ENCODE data around the gene SCLY. TPM values are rescaled to one million over a fixed set of nuclear protein-coding genes. Genes with fewer than 3 reads are reported as not detected.
A peak's percentile ranks its signal among the peaks of the same experiment; 100 is the strongest.

The SCLY gene
- polyA plus RNA-seq, 2 of the 4 experiments (the other 2 are of a cell fraction), result 19.0 to 28.3 TPM

- Histone ChIP-seq H3K4me1 (peaks cover 52% of the 10 kb centered on the region), H3K4me3 (no peak overlapping the region), H3K4me2 (peak overlapping the region; percentile 41), H3K9me3 (no peaks in the 10 kb centered on the region), H3K27ac (peak overlapping the region; percentile 60 to 81; a peak in 5 of 6 replicates)
- POLR2A ChIA-PET, result no interaction called here
- CTCF ChIA-PET, result interaction anchor here (0.8 to 3.4 kb wide), 2 partner anchors 11 to 20 kb away, joined by 3 to 13 read pairs; no protein-coding TSS in a partner anchor
- DNase-seq (ENCODE audit: low read depth in 1 of 2, low spot score in 1 of 2), result no peak
- 93% methylated on average over 48 of the region's 60 CpGs for WGBS (ENCODE audit: missing lambda C conversion rate)
- TF ChIP-seq GATA3 (IDR thresholded peaks at IDR 0.05; ENCODE audit: borderline replicate concordance) (no peak), PHF8 (IDR thresholded peaks at IDR 0.05; ENCODE audit: borderline replicate concordance, low read depth) (no peak), RFX5 (IDR thresholded peaks at IDR 0.05) (no peak), MAFK (IDR thresholded peaks at IDR 0.05; ENCODE audit: partially characterized antibody) (no peak), PBX3 (IDR thresholded peaks at IDR 0.05) (no peak), BCL3 (IDR thresholded peaks at IDR 0.05) (no peak), FOSB (CRISPR knock-in tag; IDR thresholded peaks at IDR 0.05) (no peak), ELK1 (IDR thresholded peaks at IDR 0.05; ENCODE audit: low read depth, low read length) (no peak), NPAS2 (CRISPR knock-in tag; IDR thresholded peaks at IDR 0.05; ENCODE audit: borderline replicate concordance) (no peak), CTCF (IDR thresholded peaks at IDR 0.05) (no peak), TP53 (CRISPR knock-in tag; IDR thresholded peaks at IDR 0.05) (no peak), CBX8 (IDR thresholded peaks at IDR 0.05) (no peak), EP300 (IDR thresholded peaks at IDR 0.05) (no peak), HOXB5 (CRISPR knock-in tag; IDR thresholded peaks at IDR 0.05) (no peak), ZFP36 (IDR thresholded peaks at IDR 0.05; ENCODE audit: borderline replicate concordance, partially characterized antibody) (no peak), FOSL2 (IDR thresholded peaks at IDR 0.05) (no peak), FOSL2 (CRISPR knock-in tag; IDR thresholded peaks at IDR 0.05) (no peak)
- no peak for FAIRE-seq
- ATAC-seq, result no peak
Observed at GRCh38 chr2:238140721-238141540, 80.1 kb downstream of the SCLY start.

GRCh38 chr2:238141541-238142318, 80.9 kb downstream of the SCLY start:
- WGBS (ENCODE audit: missing lambda C conversion rate), result 35% methylated on average over 8 of the region's 10 CpGs
- FAIRE-seq (no peak), ATAC-seq (peak; percentile 37 to 53; a peak in 5 of 6 replicates), DNase-seq (ENCODE audit: low read depth in 1 of 2, low spot score in 1 of 2) (peak; percentile 35 to 78)
- TF ChIP-seq MAX (IDR thresholded peaks at IDR 0.05) (peak; percentile 14; the same call in 1 of the 2 replicates), ZFP36 (IDR thresholded peaks at IDR 0.05; ENCODE audit: borderline replicate concordance, partially characterized antibody) (peak; percentile 100), E2F6 (IDR thresholded peaks at IDR 0.05; ENCODE audit: borderline replicate concordance, low read depth) (no peak), EP300 (IDR thresholded peaks at IDR 0.05) (no peak), CHD2 (IDR thresholded peaks at IDR 0.05; ENCODE audit: low read length, partially characterized antibody) (no peak), HEYL (CRISPR knock-in tag; IDR thresholded peaks at IDR 0.05) (no peak), FOSL2 (IDR thresholded peaks at IDR 0.05) (no peak), FOSL2 (CRISPR knock-in tag; IDR thresholded peaks at IDR 0.05) (no peak), SREBF2 (IDR thresholded peaks at IDR 0.05) (no peak), NPAS2 (CRISPR knock-in tag; IDR thresholded peaks at IDR 0.05; ENCODE audit: borderline replicate concordance) (no peak), MAFK (IDR thresholded peaks at IDR 0.05; ENCODE audit: partially characterized antibody) (no peak), CEBPB (IDR thresholded peaks at IDR 0.05) (no peak), JUNB (IDR thresholded peaks at IDR 0.05) (no peak)
- ChIA-PET POLR2A (no interaction called here), CTCF (interaction anchor here (0.8 to 1.9 kb wide), 5 partner anchors 8 to 283 kb away, joined by 3 to 6 read pairs (median 4); partner anchors contain the start of gene ERFE)
- Histone ChIP-seq H3K4me2 (peak overlapping the region; percentile 41), H3K4me3 (no peak overlapping the region), H3K4me1 (peaks cover 51% of the 10 kb centered on the region), H3K27ac (peak overlapping the region; percentile 60 to 81), H3K9me3 (no peaks in the 10 kb centered on the region)
